HG02970 (cell line): ENCODE results near the gene DIRAS1.

Source experiments
- ATAC-seq: cut with Tn5 transposase; IDR thresholded peaks from one replicate; pipeline ENCODE4 v1.9.1; 2021; ENCODE audit warnings: mild to moderate bottlenecking, moderate library complexity, moderate number of reproducible peaks; ENCODE audit not compliant: unreplicated experiment, low FRiP score

DIRAS1 gene

GRCh38 chr19:2729943-2730818, 9.0 kb upstream of the DIRAS1 start:
- ATAC-seq, result no peak

- ATAC-seq, result no peak
Measured at GRCh38 chr19:2728783-2729387, 7.7 kb upstream of the DIRAS1 start.

GRCh38 chr19:2727640-2727944, 6.4 kb upstream of the DIRAS1 start:
- no peak for ATAC-seq

GRCh38 chr19:2726904-2727639, 5.9 kb upstream of the DIRAS1 start:
- ATAC-seq, result no peak

GRCh38 chr19:2726160-2726855, 5.1 kb upstream of the DIRAS1 start:
- ATAC-seq, result no peak

GRCh38 chr19:2724148-2724557, 3.0 kb upstream of the DIRAS1 start:
- no peak for ATAC-seq

- no peak for ATAC-seq
Measured at GRCh38 chr19:2723747-2724146, 2.6 kb upstream of the DIRAS1 start.

- ATAC-seq, result no peak
Measured at GRCh38 chr19:2723345-2723715, 2.2 kb upstream of the DIRAS1 start.

GRCh38 chr19:2722541-2723344, 1.6 kb upstream of the DIRAS1 start:
- no peak for ATAC-seq

- ATAC-seq, result no peak
Measured at GRCh38 chr19:2721570-2722540, 683 bp upstream of the DIRAS1 start.

- no peak for ATAC-seq
Measured at GRCh38 chr19:2719920-2720776, 1.0 kb downstream of the DIRAS1 start.

GRCh38 chr19:2719232-2719735, 1.9 kb downstream of the DIRAS1 start:
- ATAC-seq, result no peak

- no peak for ATAC-seq
Measured at GRCh38 chr19:2717638-2718541, 3.3 kb downstream of the DIRAS1 start.

- no peak for ATAC-seq
Measured at GRCh38 chr19:2716722-2717637, 4.2 kb downstream of the DIRAS1 start.

- ATAC-seq, result no peak
Measured at GRCh38 chr19:2716275-2716650, 4.9 kb downstream of the DIRAS1 start.
